SHP77 treated with DMSO at 0.1 percent for 48 hours (cell line): Measurements from ENCODE around the gene TMPRSS3.

Experiments used
- DNase-seq: peaks from one replicate; lab custom pipeline; 2025; lab: John Stamatoyannopoulos, UW

The TMPRSS3 gene

DNA sequence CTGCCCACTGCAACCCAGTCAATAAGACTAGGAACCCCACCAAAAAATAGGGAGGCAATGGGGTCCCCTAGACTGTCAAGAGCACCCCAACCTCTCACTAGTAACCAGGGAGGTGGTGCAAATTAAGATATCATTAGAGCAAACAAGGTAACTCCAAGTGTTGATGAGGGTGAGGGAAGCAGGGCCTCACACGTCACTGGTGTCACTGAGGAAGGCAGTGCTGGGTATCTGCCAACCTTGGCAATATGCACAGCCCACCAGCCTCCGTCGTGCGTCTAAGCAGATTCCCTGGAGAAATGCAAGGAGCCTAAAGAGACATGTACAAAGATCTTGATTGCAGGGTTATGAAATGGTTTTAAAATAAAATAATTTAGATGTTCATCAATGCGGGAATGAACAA, 11.6 kb upstream of the TMPRSS3 start:
- DNase-seq, result no peak

DNA sequence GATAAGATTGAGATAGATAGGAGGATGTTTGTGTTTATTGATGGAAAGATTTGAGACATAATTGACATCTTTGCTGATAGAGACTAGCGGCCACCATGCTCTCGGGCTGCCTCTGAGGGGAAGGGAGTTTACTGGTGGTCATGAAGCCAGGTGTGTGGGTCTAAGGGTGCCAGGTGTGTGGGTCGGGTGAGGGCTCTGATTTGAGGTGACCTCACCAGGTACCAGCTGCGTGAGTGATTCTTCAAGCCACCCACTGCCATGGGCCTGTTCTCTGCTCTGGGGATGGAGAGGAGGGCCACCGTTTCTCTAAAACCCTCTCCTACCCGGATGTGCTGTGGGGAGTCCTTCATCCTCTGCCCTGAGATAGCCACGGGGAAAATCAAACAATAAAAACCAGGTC, 11.0 kb upstream of the TMPRSS3 start:
- no peak for DNase-seq

GRCh38 chr21:42406201-42406621, 10.4 kb upstream of the TMPRSS3 start:
- no peak for DNase-seq

- no peak for DNase-seq
Measured at GRCh38 chr21:42405064-42406013, 9.5 kb upstream of the TMPRSS3 start.

DNA sequence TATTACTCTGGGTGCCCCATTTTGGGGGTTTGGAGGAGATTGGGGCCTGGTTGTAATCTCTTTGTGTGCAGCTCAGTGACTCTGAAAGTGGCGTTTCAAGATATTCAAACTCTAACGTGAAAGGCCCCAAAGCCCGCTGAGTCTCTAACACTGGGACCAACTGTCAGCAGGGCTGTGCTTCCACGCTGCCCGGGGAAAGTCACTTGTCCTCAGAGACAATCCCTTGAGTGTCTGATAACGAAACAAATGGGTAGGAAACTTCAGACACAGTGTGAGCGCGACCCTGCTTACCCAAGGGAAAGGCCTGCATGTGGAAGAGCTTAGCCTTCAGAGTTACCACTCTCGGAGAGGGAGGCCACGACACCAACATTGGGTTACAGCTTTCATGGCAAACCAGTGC, 8.7 kb upstream of the TMPRSS3 start:
- no peak for DNase-seq

GRCh38 chr21:42403611-42404231, 7.9 kb upstream of the TMPRSS3 start, which contains the start of gene UBASH3A:
Gene UBASH3A (plus strand): TSS chr21:42403902. CDS start chr21:42403946, 44 bp downstream.
- no peak for DNase-seq

DNA sequence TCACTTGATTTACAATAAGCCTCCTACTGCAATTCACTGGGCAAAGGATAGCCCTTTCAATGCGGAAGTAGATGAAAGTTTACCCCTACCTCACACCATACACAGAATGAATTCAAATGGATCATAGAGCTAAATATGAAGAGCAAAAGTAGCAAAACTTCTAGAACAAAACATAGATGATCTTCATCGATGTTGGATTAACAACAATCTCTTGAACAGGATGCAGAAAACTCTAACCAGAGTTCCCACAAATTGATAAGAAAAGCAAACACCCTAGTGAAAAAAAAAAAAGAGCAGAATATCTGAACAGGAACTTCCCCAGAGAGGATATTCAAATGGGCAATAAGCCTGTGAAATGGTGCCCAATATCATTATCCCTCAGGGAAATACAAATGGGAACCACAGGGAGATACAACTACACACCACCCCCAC, 6.0 kb upstream of the TMPRSS3 start:
- DNase-seq, result no peak

GRCh38 chr21:42401154-42401553, 5.3 kb upstream of the TMPRSS3 start:
- no peak for DNase-seq

- DNase-seq, result no peak
Measured at GRCh38 chr21:42400525-42400924, 4.7 kb upstream of the TMPRSS3 start.

DNA sequence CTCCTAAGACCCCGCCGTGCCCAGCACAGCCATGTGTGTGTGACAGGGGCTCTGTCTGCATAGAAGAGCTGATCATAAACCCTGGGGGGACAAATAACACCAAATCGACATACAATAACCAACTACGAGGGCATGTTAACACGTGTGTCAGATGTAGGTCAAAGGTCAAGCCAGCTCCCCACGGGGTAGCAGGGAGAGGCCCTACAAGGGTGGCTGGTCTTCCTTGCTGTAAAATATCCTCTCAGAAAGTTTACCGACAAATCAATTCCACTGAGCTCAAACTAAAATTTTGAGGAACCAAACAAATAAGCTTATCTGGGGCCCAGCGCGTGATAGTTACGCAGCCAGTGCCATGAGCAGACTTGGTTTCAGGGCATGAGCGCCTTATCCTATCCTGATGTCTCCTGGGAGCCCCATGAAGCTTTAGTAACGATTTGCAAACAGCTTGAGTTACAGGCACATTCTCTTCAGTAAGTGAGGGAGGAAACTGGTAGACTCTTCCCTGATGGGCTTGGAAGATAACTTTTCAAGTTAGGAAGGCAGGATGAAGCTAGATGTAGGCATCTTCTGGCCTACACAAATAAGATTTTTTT, 2.7 kb upstream of the TMPRSS3 start:
- DNase-seq, result no peak

- no peak for DNase-seq
Measured at GRCh38 chr21:42397746-42398394, 2.0 kb upstream of the TMPRSS3 start.

GRCh38 chr21:42396799-42397745, 1.2 kb upstream of the TMPRSS3 start:
- no peak for DNase-seq

DNA sequence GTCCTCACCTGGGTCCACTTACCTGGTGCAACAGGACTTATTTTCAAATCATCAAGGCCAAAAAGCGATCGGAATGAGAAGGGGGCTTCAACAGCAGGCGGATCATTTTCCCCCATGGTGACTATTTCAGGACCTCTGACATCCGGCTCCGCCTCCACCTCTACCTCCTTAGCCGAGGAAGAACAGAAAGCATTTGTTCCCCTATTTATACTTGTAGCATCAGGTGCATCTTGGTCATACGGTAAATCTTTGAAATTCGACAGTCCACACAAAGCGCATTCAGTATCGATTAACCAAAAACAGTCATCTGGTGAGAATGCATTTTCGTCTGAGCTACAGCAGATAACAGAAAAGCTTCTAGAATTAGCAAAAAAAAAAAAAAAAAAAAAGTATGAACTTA, 550 bp downstream of the TMPRSS3 start:
- DNase-seq, result no peak

GRCh38 chr21:42393443-42393950, 2.4 kb downstream of the TMPRSS3 start:
- no peak for DNase-seq

DNA sequence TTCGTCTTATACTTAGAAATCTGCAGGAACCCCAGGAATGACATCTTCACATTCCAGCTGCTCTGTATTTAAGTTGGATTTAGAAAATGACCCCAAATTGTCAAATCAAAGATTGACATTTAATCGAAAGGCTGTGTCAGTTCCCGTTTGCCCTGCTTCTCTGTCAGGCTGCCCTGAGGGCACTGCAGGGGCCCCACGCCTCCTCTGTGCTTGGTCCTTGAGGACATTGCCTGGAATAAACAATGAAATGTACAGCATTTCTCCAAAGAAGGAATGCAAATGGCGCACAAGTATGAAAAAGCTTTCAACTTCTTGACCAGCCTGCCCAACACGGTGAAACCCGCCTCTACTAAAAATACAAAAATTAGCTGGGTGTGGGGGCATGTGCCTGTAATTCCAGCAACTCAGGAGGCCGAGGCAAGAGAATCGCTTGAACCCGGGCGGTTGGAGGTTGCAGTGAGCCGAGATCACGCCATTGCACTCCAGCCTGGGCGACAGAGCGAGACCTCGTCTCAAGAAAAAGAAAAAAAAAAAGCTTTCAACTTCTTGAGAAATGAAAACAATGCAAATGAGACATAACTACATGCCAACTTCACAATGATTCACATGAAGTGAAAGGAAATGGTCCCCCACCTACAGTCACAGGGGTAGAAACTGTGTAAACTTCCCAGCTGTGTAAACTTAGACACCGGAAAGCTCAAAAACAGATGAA, 3.0 kb downstream of the TMPRSS3 start:
- DNase-seq, result no peak

DNA sequence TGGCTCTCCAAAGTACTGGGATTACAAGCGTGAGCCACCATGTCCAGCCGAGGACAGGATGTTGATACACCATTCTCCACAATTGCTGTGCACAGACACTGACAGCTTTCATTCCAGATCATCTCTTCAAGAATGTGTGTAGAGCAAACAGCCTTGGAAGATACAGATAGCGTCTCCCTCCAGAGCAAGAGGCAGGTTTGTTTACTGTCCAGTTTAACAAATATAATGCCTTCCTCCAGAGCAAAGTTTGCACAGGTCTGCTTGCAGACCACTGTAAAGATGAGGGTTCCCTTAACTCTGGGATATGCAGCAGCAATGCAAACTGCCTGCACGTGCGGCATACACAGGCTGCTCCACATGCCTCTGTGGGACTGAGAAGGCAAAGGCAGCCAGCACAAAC, 4.6 kb downstream of the TMPRSS3 start:
- DNase-seq, result no peak

- DNase-seq, result no peak
Measured at GRCh38 chr21:42390696-42391095, 5.2 kb downstream of the TMPRSS3 start.

DNA sequence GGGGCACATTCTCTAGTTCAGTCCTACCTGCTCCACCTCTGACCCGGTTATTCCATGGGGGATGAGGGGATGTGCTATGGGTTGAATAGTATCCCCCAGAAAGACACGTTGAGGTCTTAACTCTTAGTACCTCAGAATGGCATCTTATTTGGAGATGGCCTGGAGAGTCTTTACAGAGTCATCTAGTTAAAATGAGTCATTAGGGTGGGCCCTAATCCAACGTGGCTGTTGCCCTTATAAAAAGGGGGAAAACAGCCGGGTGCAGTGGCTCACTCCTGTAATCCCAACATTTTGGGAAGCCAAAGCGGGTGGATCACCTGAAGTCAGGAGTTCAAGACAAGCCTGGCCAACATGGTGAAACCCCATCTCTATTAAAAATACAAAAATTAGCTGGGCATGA, 5.7 kb downstream of the TMPRSS3 start:
- no peak for DNase-seq

- DNase-seq, result peak; percentile 71
Measured at GRCh38 chr21:42389449-42389835, 6.4 kb downstream of the TMPRSS3 start.

GRCh38 chr21:42388740-42389448, 7.0 kb downstream of the TMPRSS3 start:
- no peak for DNase-seq
